ENCODE results near the gene SCRN2.

SCRN2 gene

DNA sequence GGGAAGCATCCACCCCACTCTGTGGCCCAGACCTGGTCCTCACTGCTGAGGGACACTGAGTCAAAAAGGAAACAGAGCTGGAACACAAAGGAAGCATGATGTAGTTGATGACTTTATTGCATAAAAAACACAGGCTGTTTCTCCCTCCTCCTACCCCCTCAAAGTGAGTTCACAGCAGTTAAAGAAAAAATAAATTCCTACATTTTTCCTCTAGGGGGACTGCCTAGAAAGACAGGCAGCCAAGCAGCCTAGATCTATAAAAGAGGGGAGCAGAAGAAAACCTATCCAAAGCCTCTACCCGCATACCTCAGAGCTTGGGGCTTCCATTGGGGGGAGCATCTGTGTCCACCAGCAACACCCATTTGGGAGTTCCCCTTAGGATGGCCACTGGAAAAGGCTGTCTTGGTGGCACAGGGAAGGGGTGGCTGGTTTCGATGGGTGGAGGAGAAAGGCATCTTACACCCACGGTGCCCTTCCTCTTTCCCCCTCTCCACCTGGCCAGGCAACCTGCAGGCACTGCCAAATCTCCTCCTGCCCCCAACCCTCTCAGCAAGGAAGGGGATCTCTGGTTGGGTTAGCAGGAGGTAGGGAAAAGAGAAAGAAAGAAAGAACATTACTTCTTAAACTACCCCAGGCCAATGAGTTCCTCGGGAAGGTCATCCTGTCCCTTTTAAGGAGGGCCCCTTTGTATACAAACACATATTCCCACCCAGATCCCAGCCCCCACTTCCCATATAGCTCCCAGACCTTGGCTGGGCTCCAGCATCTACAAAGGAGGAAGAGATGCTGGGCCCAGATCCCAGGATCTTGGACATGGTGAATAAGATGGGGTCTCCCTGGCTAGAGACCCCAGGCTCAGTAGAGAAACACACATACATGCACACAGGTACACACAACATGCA lies 4.0 kb upstream of the SCRN2 start:
- no peak for DNase-seq

DNA sequence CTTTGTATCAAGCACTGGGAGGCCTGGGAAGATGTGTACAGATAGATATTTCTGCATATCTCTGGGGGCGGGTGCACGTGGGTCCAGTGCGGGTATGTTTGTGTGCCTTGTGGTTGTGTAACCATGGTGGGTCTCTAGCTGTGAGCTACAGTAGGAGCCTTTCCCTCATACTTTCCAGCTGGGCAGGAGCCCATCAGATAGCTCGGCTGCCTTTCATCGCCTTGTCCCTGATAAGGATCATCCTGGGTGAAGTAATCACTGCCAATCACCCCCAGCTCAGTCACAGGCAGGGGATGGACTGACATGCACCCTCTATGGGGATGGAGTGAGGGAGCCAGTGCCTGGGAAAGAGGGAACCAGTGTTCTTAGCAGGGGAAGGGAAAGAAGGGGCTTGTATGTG lies 3.2 kb upstream of the SCRN2 start:
- DNase-seq: no peak

DNA sequence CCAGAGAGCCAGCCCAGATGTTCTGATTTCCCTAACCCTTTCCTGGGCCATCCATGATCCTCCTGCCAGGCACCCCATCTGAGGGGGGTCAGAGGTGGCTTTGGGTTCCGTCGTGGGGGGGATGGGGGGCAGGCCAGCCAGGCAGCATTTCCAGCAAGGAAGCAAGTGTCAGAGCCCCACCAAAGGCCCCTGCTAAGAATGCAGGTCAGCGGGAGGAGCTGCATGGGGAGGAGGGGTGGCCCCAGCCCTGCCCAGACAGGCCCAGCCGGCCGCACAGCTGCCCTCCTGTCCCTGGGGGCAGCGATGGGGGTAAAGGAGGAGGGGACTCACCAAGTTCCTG lies 2.3 kb upstream of the SCRN2 start:
- no peak for DNase-seq

DNA sequence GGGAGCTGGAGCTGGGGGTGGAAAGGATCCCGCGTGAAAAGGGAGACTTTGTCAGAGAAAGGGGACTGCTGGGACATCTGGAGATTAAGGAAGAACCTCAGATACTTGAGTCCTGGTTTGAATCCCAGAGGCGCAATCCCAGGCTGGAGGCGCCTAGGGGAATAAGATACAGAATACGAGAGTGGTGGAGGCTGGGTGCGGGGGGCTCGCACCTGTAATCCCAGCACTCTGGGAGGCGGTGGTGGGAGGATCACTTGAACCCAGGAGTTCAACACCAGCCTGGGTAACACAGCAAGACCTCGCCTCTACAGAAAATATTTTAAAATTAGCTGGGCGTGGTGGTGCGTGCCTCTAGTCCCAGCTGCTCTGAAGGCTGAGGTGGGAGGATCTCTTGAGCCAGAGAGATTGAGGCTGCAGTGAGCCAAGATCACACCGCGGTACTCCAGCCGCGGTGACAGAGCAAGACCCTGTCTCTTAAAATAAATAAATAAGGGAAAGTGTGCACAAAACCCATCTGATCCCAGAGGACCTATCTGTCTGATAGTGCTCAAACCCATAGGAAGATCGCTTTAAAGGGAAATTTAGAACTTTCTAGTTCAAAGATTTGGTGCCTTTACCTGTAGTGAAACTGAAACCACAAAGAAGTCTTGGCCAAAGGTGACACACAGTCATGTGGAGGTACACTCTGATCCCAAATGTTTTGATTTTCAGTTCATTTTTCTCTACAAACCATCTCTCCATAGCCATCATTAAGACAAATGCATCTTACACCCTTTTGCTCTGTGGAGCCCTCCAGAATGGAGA lies 617 bp upstream of the SCRN2 start:
- no peak for DNase-seq

DNA sequence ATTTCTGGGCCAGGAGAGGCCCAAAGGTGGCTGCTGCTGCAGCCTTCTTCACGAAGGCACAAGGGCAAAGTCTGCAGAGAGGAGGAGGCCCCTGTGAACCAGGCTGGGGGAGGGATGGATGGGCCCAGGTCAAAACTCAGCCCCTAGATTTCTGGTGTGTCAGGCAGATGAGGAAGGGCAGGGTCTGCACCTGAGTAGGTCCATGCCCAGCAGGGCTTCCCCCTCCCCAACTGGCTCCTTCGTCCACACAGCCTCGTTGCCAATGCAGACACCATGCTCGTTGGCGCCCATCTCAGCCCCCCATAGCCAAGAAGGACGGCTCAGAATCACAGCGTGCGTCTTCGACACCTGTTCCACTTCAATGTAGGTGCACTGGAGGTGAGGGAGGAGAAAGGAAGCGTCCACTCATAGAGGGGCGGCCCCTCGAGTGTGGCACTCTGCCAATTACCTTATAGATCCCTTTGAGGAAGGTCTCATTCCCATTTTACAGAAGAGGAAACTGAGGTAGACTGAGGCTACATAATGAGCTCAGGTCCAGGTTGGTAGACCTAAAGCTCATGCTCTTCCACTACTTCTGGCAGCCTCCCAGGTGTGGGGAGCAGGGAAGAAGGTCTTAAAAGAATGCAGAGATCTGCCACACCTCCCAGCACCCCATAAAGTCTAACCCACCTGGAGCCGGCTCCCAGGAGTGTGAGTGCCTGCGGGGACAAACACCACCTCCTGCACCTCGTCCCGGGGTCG lies 902 bp downstream of the SCRN2 start:
- DNase-seq: no peak

DNA sequence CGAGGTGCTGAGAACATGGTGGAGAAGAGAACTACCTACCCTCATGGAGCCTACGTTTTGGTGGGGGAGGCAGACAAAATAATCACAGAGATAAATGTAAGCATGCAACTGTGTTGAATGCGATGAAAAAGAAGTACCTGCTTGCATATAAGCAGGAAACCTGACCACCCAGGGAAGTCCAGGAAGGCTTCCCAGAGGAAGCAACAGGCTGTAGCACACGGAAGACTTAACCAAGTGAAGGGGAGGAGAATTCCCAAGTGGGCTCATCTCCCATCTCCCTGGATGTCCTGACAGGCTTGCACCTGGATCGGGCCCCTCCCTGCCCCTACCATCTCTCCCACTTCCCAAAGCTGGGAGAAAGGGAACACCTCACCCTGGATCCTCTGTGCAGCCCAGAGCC lies 2.0 kb downstream of the SCRN2 start:
- no peak for DNase-seq

DNA sequence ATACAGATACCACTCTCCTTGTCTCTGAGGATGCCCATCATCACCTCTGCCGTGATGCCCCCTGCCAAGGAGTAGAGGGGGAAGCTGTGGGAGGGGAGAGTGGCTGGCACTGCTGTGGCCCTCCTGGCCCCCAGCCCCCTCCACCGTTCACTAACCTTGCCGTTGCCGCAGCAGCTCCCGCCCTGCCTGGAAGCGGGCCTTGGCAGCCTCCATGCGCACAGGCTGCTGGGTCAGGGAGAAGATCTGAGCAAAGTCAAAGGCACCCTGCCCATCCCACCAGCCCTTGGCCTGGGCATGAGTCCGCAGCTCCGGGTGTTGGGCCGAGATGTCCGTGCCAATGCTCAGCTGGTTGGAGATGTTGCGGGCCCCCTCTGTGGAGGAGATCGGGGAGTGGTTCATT lies 2.4 kb downstream of the SCRN2 start:
- DNase-seq: no peak

DNA sequence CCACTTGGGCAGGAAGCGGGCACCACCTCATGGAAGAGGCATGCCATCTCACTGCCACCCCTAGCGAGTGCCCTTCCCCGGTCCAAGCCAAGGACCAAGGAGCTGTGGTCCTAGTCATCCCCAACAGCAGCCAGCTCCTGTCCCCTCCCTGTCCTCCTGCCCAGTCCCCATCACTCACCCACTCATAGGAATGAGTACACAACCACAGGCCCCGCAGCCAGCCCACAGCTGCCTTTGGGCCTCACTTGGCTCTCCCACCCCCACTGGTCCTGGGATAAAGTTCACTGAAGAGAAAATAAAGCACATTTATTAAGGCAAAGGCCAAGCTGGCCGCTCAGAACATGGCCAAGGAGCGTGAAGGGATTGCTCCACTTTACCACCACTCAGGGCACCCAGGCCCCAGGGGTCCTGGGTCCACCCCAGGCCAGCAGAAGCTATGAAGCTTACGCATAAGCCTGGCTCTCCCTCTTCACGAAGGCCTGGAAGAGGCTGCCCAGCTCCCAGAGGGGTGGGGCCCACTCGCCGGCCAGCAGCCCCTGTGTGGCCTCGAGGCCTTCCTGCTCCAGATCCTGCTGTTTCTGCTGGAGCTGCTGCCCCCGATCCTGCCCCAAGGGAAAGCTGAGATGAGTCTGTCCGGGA lies 3.6 kb downstream of the SCRN2 start:
- DNase-seq: no peak

DNA sequence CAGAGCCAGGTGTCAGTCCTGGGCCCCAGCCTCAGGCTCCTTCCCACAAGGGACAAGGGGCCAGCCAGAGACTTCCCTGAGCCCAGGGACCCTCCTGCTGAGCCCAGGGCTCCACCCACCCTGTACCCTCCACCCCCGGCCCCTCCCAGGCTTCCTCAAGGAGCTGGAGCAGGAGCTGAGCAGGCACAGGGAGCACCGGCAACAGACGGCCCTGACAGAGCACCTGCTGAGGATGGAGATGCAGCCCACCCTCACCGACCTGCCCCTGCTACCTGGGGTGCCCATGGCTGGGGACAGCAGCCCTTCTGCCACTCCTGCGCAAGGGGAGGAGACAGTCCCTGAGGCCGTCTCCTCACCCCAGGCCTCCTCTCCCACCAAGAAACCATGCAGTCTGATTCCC lies 4.5 kb downstream of the SCRN2 start:
- DNase-seq: no peak

DNA sequence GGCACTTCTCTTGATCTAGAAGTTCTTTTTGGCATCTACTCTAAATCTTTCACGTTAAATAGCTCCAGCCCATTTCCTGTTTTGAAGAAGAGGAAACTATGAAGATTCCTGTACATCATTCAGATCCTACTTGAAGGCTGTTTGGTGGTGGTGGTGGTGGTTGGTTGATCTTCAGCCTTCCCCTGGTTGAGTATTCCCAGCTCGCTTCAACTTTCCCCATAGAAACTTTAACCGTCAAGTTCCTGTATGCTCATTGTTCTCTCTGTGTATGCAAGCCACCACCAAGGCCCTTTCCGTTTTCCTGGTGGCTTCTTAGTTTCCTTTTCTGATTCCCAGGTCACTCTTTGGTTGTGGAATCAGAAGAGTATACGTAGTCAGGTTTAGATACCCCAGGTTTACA lies 6.3 kb downstream of the SCRN2 start:
- no peak for DNase-seq

DNA sequence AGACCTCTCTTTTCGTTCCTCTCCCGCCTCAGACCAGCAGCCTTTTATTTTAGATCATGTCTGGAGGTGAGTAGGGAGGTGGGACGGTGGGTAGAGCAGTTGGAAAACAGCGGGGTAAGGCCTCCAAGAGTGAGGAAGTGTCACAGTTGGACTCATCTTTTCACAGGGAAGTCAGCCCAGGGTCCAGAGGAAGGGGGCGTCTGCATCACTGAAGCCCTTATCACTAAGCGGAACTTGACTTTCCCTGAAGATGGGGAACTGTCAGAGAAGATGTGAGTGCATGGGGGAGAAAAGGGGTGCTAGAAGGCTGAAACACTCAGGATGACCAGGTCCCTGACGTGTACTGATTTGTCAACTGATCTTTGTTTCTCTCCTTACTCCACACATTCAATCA lies 9.1 kb downstream of the SCRN2 start:
- DNase-seq: peak; percentile 16

DNA sequence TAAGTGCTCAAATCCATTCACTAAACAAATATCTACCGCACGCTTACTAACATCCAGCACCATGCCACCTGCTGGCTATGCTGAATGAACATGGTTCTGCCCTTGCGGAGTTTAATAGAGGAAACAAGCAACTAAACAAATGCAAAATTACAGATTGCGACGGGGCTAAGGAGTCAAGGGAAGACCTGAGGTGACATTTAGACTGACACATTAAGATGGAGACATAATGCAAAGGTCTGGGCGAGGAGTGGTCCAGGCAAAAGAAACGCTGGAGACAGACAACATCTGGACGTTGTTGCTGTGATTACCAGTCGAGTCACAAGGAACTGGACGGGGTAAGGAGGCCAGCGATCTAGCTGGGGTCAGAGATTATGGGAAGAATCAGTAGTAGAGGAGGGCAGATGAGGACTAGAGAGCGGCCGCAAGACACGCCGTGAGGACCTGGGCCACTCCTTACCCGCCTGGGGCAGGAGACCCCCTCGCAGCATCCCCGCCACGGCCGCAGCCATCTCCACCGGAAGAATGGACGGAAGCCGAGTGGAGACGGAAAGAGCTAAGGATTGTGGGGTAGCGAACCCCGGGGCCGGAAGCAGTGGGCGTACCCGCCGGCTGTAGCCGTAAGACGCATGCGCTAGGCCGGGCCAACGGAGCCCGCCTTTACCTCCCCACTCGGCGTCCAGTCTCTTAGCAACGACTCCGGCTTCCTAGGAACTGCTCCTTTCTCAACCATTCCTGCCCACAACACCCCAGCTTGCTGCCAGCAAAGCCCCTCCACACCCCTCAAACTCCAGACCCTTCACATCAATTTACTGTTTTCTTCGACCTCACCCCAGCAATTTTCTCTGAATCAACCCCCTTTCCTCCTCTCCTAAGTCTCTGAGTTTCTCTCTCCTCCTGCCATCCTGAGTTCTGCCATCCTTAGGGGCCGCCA lies 9.8 kb downstream of the SCRN2 start, which contains the start of the genes LRRC46 and MRPL10:
Gene LRRC46, plus strand, starts transcription at position 668 of the 931 bp plus-strand sequence. CDS start 320 bp downstream, outside the sequence.
Gene MRPL10, minus strand, starts transcription at position 539 of the 931 bp plus-strand sequence. Its CDS starts 30 bp downstream, at position 509.
- peak; percentile 91 for DNase-seq

DNA sequence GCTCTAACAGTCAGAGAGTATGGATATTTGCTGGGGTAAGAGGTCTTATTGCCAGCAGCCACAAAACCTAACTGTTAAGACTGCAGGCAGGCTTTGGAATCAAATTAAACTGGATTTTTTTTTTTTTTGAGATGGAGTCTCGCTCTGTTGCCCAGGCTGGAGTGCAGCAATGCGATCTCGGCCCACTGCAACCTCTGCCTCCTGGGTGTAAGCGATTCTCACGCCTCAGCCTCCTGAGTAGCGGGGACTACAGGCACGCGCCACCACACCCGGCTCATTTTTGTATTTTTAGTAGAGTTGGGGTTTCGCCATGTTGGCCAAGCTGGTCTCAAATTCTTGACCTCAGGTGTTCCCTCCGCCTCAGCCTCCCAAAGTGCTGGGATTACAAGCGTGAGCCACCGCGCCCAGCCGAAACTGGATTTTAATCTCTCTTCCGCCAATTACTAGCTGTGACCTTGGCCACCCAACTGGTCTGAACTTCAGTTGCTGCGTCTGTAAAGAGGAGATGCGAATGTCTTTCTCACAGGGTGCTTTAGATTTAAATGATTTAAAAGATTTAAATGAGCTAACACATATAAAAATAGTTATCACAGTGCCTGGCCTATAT lies 10.6 kb downstream of the SCRN2 start:
- peak; percentile 17 for DNase-seq

DNA sequence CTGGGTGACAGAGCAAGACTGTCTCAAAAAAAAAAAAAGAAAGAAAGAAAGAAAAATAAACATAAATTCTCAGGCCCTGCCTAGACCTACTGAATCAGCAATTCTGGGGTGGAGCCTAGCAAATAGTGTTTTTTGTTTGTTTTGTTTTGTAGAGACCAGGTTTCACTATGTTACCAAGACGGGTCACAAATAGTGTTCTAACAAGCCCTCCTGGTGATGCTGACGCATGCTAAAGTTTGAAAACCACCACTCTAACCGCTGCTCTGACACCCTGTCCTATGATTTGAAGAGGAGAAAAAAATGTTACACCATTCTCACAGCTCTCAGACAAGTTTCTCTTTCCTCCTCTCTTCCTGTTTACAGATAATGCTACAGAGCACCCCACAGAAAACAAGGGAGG lies 11.2 kb downstream of the SCRN2 start:
- peak; percentile 82 for DNase-seq

DNA sequence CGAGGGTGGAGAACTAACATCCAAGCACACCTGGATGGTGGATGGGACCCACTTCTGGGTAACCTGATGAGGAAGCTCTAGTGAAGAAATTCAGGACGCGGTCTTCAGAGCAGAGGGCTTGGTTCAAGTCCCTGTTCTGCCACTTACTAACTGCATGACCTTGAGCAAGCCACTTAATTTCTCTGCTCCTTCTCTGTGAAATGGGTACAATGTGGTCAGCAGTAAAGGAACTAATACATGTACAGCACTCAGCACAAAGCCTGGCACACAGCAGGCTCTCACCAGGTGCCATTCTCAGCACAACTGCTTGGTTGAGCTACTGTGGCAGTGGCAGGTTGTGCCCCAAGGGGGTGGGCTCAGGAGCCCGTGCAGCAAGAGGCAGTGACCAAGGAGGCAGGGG lies 17.6 kb downstream of the SCRN2 start:
- no peak for DNase-seq

DNA sequence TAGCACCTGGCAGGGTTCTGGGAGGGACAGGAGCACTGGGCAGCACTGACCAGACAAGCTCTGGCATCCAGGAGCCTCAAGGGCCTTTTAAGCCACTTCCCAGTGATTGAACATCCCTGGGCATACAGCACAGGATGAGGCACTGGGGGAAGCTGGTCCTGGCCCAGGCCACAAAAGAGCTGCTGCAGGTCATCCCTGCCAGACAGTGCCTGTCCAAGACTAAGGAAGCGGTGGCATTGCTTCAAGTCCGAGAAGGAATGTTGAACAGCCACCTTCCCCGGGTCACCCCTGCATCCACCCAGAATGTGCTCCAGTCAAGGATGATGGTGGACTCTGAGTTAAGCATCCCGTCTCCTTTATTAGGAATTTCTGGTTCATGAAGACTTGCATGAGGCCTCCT lies 18.3 kb downstream of the SCRN2 start:
- no peak for DNase-seq

DNA sequence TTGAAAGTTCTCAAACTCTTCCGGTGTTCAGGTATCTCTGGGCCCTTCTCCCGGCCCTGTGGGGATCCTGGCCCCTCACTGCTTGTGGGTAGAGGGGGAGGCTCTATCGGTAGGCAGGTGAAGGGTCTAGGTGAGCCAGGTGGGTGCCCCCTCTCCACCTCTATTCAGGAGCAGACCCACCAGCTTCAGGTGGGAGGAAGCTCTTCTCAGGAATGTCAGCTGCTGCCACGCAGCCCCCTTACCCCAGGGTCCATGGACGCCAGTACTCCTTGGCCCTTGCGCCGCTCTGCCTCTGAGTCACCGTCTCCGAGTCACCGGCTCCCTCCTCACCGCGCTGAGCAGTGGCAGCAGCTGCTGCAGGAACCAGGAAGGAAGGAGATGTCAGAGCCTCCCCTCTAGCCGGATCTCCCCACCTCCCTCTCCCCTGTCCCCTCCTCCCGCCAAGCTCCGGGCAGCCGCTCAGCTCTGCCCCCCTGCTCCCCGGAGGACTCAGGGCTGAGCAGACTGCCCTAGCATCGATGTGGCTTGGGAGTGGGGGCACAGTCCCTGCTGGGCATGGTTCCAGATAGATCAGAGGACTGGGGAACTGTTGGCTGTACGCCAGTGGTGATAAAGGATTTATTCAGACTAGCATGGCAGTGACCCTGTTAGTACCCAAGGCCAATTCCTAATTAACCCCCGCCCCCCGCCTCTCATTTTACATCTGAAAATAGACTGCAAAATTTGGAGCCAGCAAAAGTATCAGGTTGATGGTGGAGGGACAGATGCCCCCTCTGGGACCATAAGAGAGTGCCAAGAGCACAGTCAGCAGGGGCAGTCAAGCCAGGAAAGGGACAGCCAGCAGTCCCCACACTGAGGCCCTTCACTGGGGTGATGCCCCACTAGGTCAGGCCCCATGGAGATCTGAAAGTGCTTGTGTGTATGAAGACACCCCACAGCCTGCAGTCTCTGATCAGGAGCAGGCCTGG lies 19.4 kb downstream of the SCRN2 start, which contains the start of gene OSBPL7:
Gene OSBPL7, minus strand, starts transcription at position 371 of the 968 bp plus-strand sequence. CDS start 1,516 bp downstream, outside the sequence.
- DNase-seq: peak; percentile 84

DNA sequence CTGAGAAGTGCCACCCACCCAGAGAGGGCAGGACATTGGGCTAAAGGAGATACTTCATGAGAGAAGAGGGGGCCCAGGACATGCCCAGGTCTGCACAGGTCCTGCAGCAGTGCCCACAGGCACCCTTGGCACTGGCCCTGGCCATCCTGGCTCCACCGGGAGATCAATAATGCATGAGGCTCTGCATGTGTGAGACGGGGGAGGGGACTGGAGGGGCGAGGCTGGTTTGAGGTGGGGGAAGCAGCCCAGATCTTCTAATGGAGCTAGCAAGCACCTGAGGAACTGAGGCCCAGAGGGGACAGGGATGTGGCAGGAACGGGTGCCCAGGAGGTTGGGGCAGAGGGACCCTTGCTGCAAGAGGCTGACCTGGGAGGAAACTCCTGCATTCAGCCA lies 20.0 kb downstream of the SCRN2 start:
- no peak for DNase-seq

DNA sequence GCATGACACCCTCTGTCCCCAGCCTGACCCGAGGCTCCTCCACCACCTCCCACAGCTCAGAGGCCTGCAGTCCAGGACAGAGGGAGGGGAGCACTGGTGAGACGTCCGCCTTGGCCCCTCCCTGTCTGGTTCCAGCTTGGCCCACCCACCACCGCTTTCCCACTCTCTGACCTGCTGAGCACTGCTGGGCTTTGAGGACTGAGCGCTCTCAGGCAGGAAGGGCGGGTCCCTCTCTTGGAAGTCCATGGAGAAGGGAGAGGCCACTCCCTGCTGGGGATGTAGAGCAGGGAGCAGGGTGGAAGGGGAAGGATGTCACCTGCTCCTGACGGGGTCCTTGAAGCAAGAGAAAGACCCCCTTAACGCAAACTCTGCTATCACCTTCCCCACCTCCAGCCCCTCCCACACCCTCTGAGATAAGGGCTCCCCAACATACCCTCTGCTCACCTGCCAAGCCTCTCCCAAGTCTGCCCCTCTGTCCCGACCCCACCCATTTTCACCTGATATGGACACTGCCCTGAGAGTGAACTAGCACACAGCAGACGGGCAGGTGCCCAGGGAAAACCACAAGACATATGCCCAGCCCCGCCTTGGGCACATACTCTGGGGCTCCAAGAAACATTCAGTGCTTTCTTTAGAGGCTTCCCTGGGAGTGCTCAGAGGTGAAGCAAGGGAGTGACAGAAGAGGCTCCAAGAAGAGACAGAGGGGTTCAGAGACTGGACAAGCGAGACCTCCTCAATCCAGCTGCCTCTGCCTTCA lies 20.9 kb downstream of the SCRN2 start:
- DNase-seq: no peak
